Activated CD4-positive, alpha-beta T cell treated with anti-CD3 and anti-CD28 coated beads, Interleukin-2, amount 10 ng/mL, durations not matched to agents 7 days and 5 days (primary cell): ENCODE data around the gene NTNG2. TPM values are rescaled to one million over a fixed set of nuclear protein-coding genes. Genes with fewer than 3 reads are reported as not detected.

ENCODE experiments used
- CTCF ChIA-PET: fragments of 350-600 bp; sonication (Branson Sonifier 250); formaldehyde crosslinking; loops from one replicate; lab custom pipeline; 2021; ENCODE audit warnings: antibody characterized with exemption; lab: Charles Lee
- POLR2A ChIA-PET: fragments of 350-600 bp; sonication (Branson Sonifier 250); formaldehyde crosslinking; loops from one replicate; lab custom pipeline; 2021; ENCODE audit warnings: antibody characterized with exemption; lab: Charles Lee
- DNase-seq: peaks from one replicate; pipeline ENCODE4 v3.0.0-alpha.2; 2020
- H3K27ac Mint-ChIP-seq: one replicate; pipeline ENCODE4 v1.8.0; 2021; ENCODE audit warnings: mild to moderate bottlenecking, moderate library complexity, mixed read lengths
- H3K27me3 Mint-ChIP-seq: one replicate; pipeline ENCODE4 v1.8.0; 2021; ENCODE audit warnings: mixed read lengths
- H3K36me3 Mint-ChIP-seq: one replicate; pipeline ENCODE4 v1.8.0; 2021; ENCODE audit warnings: low read depth, mixed read lengths
- H3K4me1 Mint-ChIP-seq: one replicate; pipeline ENCODE4 v1.8.0; 2021; ENCODE audit warnings: mixed read lengths
- H3K4me3 Mint-ChIP-seq: one replicate; pipeline ENCODE4 v1.8.0; 2021; ENCODE audit warnings: mild to moderate bottlenecking, moderate library complexity, mixed read lengths
- H3K9me3 Mint-ChIP-seq: one replicate; pipeline ENCODE4 v1.8.0; 2021; ENCODE audit warnings: mixed read lengths
- total RNA-seq, 2 experiments: library from RNA; stranded (reverse); gene quantifications; one replicate each; pipeline ENCODE4 v1.2.3, GENCODE V29; 2021

Gene NTNG2
- total RNA-seq, 2 experiments from 2014 or later = 5.4 to 6.6 TPM

DNA sequence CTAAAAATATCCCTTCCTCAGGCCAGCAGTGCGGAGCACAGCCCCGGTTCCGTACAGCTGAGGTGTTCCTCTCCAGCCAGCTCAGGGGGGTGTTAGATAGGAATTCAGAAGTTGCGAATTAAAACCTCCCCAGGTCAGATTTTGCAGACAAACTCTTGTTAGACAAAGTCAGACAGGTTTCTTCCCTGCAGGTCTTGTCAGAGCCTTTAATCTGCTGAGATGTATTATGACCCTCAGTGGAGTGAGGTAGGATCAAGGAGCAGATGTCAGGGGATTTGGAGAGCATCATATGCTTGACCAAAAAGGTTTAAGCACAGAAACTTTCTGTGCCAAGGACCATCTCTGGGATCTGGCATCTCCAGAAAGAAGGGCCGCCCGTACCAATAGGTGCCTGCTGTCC is 60.1 kb downstream of the NTNG2 start:
- no peak for DNase-seq
- ChIA-PET POLR2A (no interaction called here), CTCF (interaction anchor here (1.2 kb wide), 1 partner anchor 16 kb away, joined by 3 read pairs; no protein-coding TSS in a partner anchor)
- Mint-ChIP-seq H3K36me3 (no peaks in the 10 kb centered on the region), H3K27ac (no peak overlapping the region), H3K27me3 (peaks cover 4% of the 10 kb centered on the region), H3K9me3 (no peaks in the 10 kb centered on the region), H3K4me3 (no peak overlapping the region), H3K4me1 (no peaks in the 10 kb centered on the region)

- no peak overlapping the region for H3K27ac Mint-ChIP-seq
- ChIA-PET CTCF (no interaction called here), POLR2A (no interaction called here)
- H3K9me3 Mint-ChIP-seq = no peaks in the 10 kb centered on the region
- no peak overlapping the region for H3K4me3 Mint-ChIP-seq
- no peaks in the 10 kb centered on the region for H3K36me3 Mint-ChIP-seq
- H3K4me1 Mint-ChIP-seq = no peaks in the 10 kb centered on the region
- DNase-seq = no peak
- peaks cover 4% of the 10 kb centered on the region for H3K27me3 Mint-ChIP-seq
These were observed 62.8 kb downstream of the NTNG2 start for GRCh38 chr9:132224645-132225044.

DNA sequence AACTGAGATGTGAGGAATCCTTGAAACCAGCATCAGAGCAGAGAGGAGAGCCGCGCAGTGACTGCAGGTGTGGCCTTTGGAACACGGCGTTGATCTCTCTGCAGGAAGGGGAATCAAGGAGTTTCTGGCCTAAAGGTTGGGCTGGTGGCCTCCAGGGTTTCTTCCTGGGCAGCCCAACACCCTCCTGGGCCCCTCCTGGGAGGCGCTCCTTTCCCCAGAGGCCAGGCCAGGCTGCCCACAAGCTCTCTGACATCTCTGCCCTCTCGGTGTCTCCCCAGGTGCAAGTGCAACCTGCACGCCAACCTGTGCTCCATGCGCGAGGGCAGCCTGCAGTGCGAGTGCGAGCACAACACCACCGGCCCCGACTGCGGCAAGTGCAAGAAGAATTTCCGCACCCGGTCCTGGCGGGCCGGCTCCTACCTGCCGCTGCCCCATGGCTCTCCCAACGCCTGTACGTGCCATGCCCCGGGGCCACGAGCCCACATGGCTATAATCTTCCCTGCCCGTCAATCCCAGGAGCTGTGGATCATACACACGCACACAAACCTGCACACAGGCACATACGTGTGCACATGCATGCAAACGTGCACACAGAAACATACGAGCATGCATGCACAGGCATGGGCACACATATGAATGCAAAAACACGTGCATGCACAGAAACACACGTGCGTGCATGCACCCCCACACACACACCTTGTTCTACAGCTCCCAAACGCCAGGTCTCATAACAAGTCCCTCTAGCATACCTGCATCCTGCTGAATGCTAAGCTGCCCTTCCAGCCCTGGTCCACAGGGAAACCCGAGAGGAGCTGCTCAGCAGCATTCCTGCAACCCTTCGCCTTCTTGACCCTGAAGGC is 64.9 kb downstream of the NTNG2 start:
- DNase-seq = no peak
- Mint-ChIP-seq H3K4me3 (no peak overlapping the region), H3K27ac (no peak overlapping the region), H3K36me3 (no peaks in the 10 kb centered on the region), H3K9me3 (no peaks in the 10 kb centered on the region), H3K4me1 (no peaks in the 10 kb centered on the region), H3K27me3 (no peaks in the 10 kb centered on the region)
- POLR2A ChIA-PET = no interaction called here
- CTCF ChIA-PET = no interaction called here

DNA sequence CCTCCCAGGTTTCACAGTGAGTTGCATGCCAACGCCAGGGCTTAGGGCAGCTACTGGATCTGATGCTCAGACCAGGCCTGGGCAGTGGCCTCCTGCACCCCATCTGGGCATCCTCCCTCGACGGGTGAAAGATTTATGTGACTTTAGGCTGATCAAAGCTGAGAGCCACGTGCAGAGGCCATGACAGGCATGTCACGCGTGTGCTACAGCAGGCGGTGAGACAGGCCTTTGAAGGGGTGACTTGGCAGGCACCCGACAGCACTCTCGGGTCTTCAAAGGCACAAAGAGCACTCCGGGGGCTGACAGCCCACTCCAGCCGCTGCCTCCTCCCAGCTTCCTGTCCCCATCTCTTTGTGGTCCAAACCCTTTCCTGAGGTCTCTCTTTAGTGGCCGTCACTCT is 66.2 kb downstream of the NTNG2 start:
- H3K4me1 Mint-ChIP-seq = no peaks in the 10 kb centered on the region
- no peak for DNase-seq
- H3K27me3 Mint-ChIP-seq = no peaks in the 10 kb centered on the region
- POLR2A ChIA-PET = interaction anchor here (0.6 kb wide), 1 partner anchor 138 kb away, joined by 3 read pairs; no protein-coding TSS in a partner anchor
- no peaks in the 10 kb centered on the region for H3K36me3 Mint-ChIP-seq
- H3K27ac Mint-ChIP-seq = no peak overlapping the region
- H3K9me3 Mint-ChIP-seq = no peaks in the 10 kb centered on the region
- H3K4me3 Mint-ChIP-seq = no peak overlapping the region
- CTCF ChIA-PET = no interaction called here

- H3K9me3 Mint-ChIP-seq = no peaks in the 10 kb centered on the region
- no peaks in the 10 kb centered on the region for H3K36me3 Mint-ChIP-seq
- no peaks in the 10 kb centered on the region for H3K4me1 Mint-ChIP-seq
- H3K4me3 Mint-ChIP-seq = no peak overlapping the region
- no peak overlapping the region for H3K27ac Mint-ChIP-seq
- CTCF ChIA-PET = no interaction called here
- no peak for DNase-seq
- POLR2A ChIA-PET = no interaction called here
- H3K27me3 Mint-ChIP-seq = no peaks in the 10 kb centered on the region
These were observed 68.7 kb downstream of the NTNG2 start for GRCh38 chr9:132230605-132231004.

DNA sequence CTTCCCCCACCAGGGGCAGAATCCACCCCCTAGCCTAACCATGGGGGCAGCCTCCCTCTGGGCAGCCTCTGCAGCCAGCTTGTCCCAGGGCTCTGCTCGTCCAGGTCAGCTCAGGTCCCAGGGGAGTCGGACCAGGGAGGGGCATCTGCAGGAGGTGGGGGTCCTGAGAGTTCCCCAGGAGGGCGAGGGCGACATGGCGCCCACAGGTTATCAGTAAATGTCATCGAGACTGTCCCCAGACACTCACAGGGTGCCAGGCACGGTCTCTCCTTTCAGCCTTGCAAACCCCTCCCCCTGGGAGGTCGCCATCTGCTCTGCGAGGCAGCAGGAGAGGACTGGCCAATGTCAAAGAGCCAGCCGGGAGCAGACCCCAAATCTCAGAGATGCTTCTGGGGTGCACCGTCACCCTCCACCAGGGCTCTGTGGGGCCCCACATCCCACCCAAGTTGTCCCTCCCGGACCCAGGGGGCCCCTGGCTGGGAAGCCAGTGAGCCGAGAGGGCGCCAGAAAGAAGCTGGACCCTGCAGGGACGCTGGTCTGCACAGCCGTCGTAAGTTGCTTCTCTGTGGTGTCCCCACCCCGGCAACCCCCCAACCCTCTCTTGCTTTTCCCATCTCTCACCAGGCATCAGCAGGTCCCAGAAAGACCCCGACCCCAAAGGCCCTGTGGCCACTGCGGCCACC is 69.3 kb downstream of the NTNG2 start:
- Mint-ChIP-seq H3K36me3 (no peaks in the 10 kb centered on the region), H3K9me3 (no peaks in the 10 kb centered on the region), H3K27me3 (no peaks in the 10 kb centered on the region), H3K4me1 (no peaks in the 10 kb centered on the region), H3K4me3 (no peak overlapping the region), H3K27ac (no peak overlapping the region)
- DNase-seq = no peak
- POLR2A ChIA-PET = no interaction called here
- CTCF ChIA-PET = interaction anchor here (1.0 kb wide), 1 partner anchor 79 kb away, joined by 3 read pairs; no protein-coding TSS in a partner anchor

DNA sequence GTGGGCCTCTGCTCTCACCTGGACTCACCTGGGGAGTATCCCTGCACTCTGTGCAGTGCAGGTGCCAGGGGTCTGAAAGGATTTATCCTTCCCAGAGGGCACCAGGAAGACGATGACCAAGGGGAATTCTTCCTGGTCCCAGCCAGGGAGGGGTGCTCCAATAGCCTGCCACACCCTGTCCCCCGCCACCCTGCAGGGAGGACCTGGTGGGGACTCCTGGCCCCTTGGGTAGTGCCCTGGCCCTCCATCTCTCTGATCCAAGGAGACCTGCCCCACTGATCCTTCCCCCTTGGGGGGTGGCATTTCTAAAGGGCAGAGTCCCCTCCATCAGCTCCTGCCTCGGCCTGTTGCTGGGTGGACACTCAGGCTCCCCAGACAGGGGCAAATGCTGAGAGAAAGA is 70.7 kb downstream of the NTNG2 start:
- POLR2A ChIA-PET = no interaction called here
- CTCF ChIA-PET = no interaction called here
- Mint-ChIP-seq H3K27me3 (no peaks in the 10 kb centered on the region), H3K27ac (no peak overlapping the region), H3K4me3 (no peak overlapping the region), H3K36me3 (no peaks in the 10 kb centered on the region), H3K4me1 (peaks cover 4% of the 10 kb centered on the region), H3K9me3 (no peaks in the 10 kb centered on the region)
- no peak for DNase-seq

GRCh38 chr9:132233138-132233537 is 71.3 kb downstream of the NTNG2 start:
- H3K9me3 Mint-ChIP-seq = no peaks in the 10 kb centered on the region
- no peaks in the 10 kb centered on the region for H3K36me3 Mint-ChIP-seq
- peaks cover 4% of the 10 kb centered on the region for H3K4me1 Mint-ChIP-seq
- no peaks in the 10 kb centered on the region for H3K27me3 Mint-ChIP-seq
- ChIA-PET CTCF (no interaction called here), POLR2A (interaction anchor here (0.6 kb wide), 1 partner anchor 502 kb away, joined by 3 read pairs; no protein-coding TSS in a partner anchor)
- no peak overlapping the region for H3K4me3 Mint-ChIP-seq
- DNase-seq = no peak
- no peak overlapping the region for H3K27ac Mint-ChIP-seq

DNA sequence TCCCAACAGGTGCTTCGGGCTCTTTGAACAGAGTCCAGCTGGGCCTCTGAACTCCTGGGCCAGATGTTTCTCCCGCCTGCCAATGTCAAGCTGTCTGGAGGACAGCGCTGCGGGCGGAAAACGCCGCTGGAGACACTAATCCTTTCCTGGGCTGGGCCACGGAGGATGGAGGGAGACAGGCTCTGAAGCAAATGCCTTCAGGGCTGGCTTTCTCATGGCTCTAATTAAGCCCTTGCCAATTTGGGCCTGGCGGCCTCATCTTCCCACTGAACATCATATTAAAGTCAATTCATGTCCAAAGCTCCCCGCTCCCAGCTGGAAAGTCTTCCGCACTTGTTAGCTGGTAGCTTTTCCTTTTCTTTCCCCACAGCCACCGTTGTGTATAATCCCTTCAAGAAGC is 72.7 kb downstream of the NTNG2 start:
- Mint-ChIP-seq H3K27ac (no peak overlapping the region), H3K36me3 (no peaks in the 10 kb centered on the region), H3K4me3 (no peak overlapping the region)

GRCh38 chr9:132235125-132235524 is 73.3 kb downstream of the NTNG2 start:
- ChIA-PET CTCF (no interaction called here), POLR2A (no interaction called here)
- Mint-ChIP-seq H3K36me3 (no peaks in the 10 kb centered on the region), H3K9me3 (no peaks in the 10 kb centered on the region), H3K4me3 (no peak overlapping the region), H3K4me1 (peaks cover 6% of the 10 kb centered on the region), H3K27ac (no peak overlapping the region), H3K27me3 (no peaks in the 10 kb centered on the region)
- DNase-seq = no peak

More for the DNA sequence above, 72.7 kb downstream of the NTNG2 start:
- no peak for DNase-seq
- peaks cover 5% of the 10 kb centered on the region for H3K4me1 Mint-ChIP-seq
- ChIA-PET CTCF (no interaction called here), POLR2A (no interaction called here)
- no peaks in the 10 kb centered on the region for H3K9me3 Mint-ChIP-seq
- no peaks in the 10 kb centered on the region for H3K27me3 Mint-ChIP-seq

- Mint-ChIP-seq H3K4me3 (no peak overlapping the region), H3K9me3 (no peaks in the 10 kb centered on the region), H3K27me3 (no peaks in the 10 kb centered on the region), H3K4me1 (peaks cover 8% of the 10 kb centered on the region), H3K27ac (no peak overlapping the region), H3K36me3 (no peaks in the 10 kb centered on the region)
- CTCF ChIA-PET = interaction anchor here (0.6 to 1.6 kb wide), 18 partner anchors 16 to 479 kb away, joined by 3 to 13 read pairs (median 4); partner anchors contain the start of gene NTNG2
- DNase-seq = peak; percentile 85
- POLR2A ChIA-PET = no interaction called here
These were observed 74.2 kb downstream of the NTNG2 start for GRCh38 chr9:132235894-132236661.

- H3K27ac Mint-ChIP-seq = no peak overlapping the region
- DNase-seq = no peak
- peaks cover 10% of the 10 kb centered on the region for H3K4me1 Mint-ChIP-seq
- no peak overlapping the region for H3K4me3 Mint-ChIP-seq
- CTCF ChIA-PET = interaction anchor here (0.6 to 5.1 kb wide), 16 partner anchors 19 to 479 kb away, joined by 3 to 16 read pairs (median 4); partner anchors contain the start of gene NTNG2
- H3K27me3 Mint-ChIP-seq = no peaks in the 10 kb centered on the region
- H3K9me3 Mint-ChIP-seq = no peaks in the 10 kb centered on the region
- POLR2A ChIA-PET = no interaction called here
- peaks cover 2% of the 10 kb centered on the region for H3K36me3 Mint-ChIP-seq
These were observed 74.9 kb downstream of the NTNG2 start for GRCh38 chr9:132236662-132237311.
